ENCODE results near the gene HMX2. TPM values are rescaled to one million over a fixed set of nuclear protein-coding genes. Genes with fewer than 3 reads are reported as not detected.
A peak's percentile ranks its signal among the peaks of the same experiment; 100 is the strongest.

The HMX2 gene
- total RNA-seq (2014; rRNA removed; shearing (Covaris generic)): 0.27 TPM in 1 of 2 replicates, not detected in the other

GRCh38 chr10:123147635-123148413 lies at the start of gene HMX2:
HMX2 (plus strand) TSS chr10:123148136; CDS start chr10:123148379, 243 bp downstream.
- no peak for DNase-seq (ENCODE audit: low spot score)

- DNase-seq (ENCODE audit: low spot score): peak; percentile 44
Measured at GRCh38 chr10:123100030-123100762, 47.7 kb upstream of the HMX2 start.

GRCh38 chr10:123101872-123102271 lies 46.1 kb upstream of the HMX2 start:
- no peak for DNase-seq (ENCODE audit: low spot score)

GRCh38 chr10:123102673-123103072 lies 45.3 kb upstream of the HMX2 start:
- no peak for DNase-seq (ENCODE audit: low spot score)

GRCh38 chr10:123103944-123104343 lies 44.0 kb upstream of the HMX2 start:
- DNase-seq (ENCODE audit: low spot score): no peak

GRCh38 chr10:123109466-123109865 lies 38.5 kb upstream of the HMX2 start:
- DNase-seq (ENCODE audit: low spot score): peak; percentile 69

GRCh38 chr10:123117644-123118417 lies 30.1 kb upstream of the HMX2 start:
- DNase-seq (ENCODE audit: low spot score): no peak

- DNase-seq (ENCODE audit: low spot score): no peak
Measured at GRCh38 chr10:123119081-123119480, 28.9 kb upstream of the HMX2 start.

- no peak for DNase-seq (ENCODE audit: low spot score)
Measured at GRCh38 chr10:123126246-123126645, 21.7 kb upstream of the HMX2 start.

- no peak for DNase-seq (ENCODE audit: low spot score)
Measured at GRCh38 chr10:123129618-123130271, 18.2 kb upstream of the HMX2 start.

GRCh38 chr10:123132576-123133477 lies 15.1 kb upstream of the HMX2 start:
- DNase-seq (ENCODE audit: low spot score): peak; percentile 77

- DNase-seq (ENCODE audit: low spot score): no peak
Measured at GRCh38 chr10:123133541-123134342, 14.2 kb upstream of the HMX2 start.

- no peak for DNase-seq (ENCODE audit: low spot score)
Measured at GRCh38 chr10:123134343-123134914, 13.5 kb upstream of the HMX2 start.

- DNase-seq (ENCODE audit: low spot score): no peak
Measured at GRCh38 chr10:123134915-123135414, 13.0 kb upstream of the HMX2 start.

- no peak for DNase-seq (ENCODE audit: low spot score)
Measured at GRCh38 chr10:123135415-123136141, 12.4 kb upstream of the HMX2 start, which contains the start of gene HMX3. HMX3 (plus strand) TSS chr10:123135970; CDS start chr10:123136051, 81 bp downstream.

GRCh38 chr10:123136221-123136805 lies 11.6 kb upstream of the HMX2 start:
- DNase-seq (ENCODE audit: low spot score): no peak

- no peak for DNase-seq (ENCODE audit: low spot score)
Measured at GRCh38 chr10:123136806-123137642, 10.9 kb upstream of the HMX2 start.

All from H4 (cell line).